HEK293T (cell line): ENCODE data around the gene TARS3.

Experiments
- ARNT ChIP-seq: fragments of 450-650 bp; IDR thresholded peaks from 2 replicates; pipeline ENCODE4 v1.6.1; 2017; ENCODE audit warnings: mild to moderate bottlenecking
- BHLHE40 ChIP-seq: fragments of 450-650 bp; IDR thresholded peaks from 2 replicates; pipeline ENCODE4 v1.6.1; 2016; ENCODE audit warnings: mild to moderate bottlenecking, moderate library complexity, borderline replicate concordance
- ELF4 ChIP-seq: fragments of 450-650 bp; IDR thresholded peaks from 2 replicates; pipeline ENCODE4 v1.6.1; 2017; ENCODE audit warnings: antibody characterized with exemption
- FOXA1 ChIP-seq: fragments of 450-650 bp; IDR thresholded peaks from 2 replicates; pipeline ENCODE4 v1.6.1; 2016; ENCODE audit warnings: mild to moderate bottlenecking
- FOXM1 ChIP-seq: fragments of 450-650 bp; IDR thresholded peaks from 2 replicates; pipeline ENCODE4 v1.6.1; 2017; ENCODE audit warnings: mild to moderate bottlenecking, borderline replicate concordance
- NFRKB ChIP-seq: fragments of 450-650 bp; IDR thresholded peaks from 2 replicates; pipeline ENCODE4 v1.6.1; 2016; ENCODE audit warnings: mild to moderate bottlenecking, moderate library complexity
- SP1 ChIP-seq: fragments of 450-650 bp; IDR thresholded peaks from 2 replicates; pipeline ENCODE4 v1.6.1; 2017
- SUZ12 ChIP-seq: fragments of 450-650 bp; IDR thresholded peaks from 2 replicates; pipeline ENCODE4 v1.6.1; 2016; ENCODE audit warnings: mild to moderate bottlenecking
- TARDBP ChIP-seq: fragments of 450-650 bp; IDR thresholded peaks from 2 replicates; pipeline ENCODE4 v1.6.1; 2016
- ZNF384 ChIP-seq: fragments of 450-650 bp; IDR thresholded peaks from 2 replicates; pipeline ENCODE4 v1.6.1; 2016

DNA sequence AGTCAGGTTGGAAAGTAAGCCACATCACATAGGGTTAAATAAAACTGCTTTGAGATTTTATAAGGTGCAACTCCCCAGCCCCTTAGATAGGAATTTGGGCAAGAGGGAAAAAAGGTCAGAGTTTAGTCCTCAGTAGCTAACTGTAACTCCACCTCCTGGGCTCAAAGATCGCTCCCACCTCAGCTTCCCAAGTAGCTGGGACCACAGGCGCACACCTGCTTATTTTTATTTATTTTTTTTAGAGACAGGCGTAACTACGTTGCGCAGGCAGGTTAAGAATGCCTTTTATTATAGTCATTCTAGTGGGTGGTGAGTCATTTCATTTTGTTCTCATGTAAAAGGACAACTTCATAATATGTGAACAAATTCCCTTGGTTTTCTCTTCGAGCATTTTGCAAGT is 86.8 kb downstream of the TARS3 start:
- TF ChIP-seq NFRKB, result no peak
- no peak for TF ChIP-seq TARDBP
- TF ChIP-seq FOXM1, result no peak
- TF ChIP-seq SP1, result no peak
- TF ChIP-seq ZNF384, result no peak
- TF ChIP-seq FOXA1, result no peak
- TF ChIP-seq ARNT, result no peak
- no peak for TF ChIP-seq SUZ12
- no peak for TF ChIP-seq BHLHE40
- no peak for TF ChIP-seq ELF4
